Right kidney (tissue), 1 donor: ENCODE results near the gene RPL13.
A peak's percentile ranks its signal among the peaks of the same experiment; 100 is the strongest.

Source experiments
- DNase-seq: peaks from one replicate; pipeline ENCODE4 v3.0.0-alpha.2; 2016

The RPL13 gene

GRCh38 chr16:89544113-89544512 is 16.4 kb upstream of the RPL13 start:
- no peak for DNase-seq

- DNase-seq: no peak
These were observed 15.8 kb upstream of the RPL13 start for GRCh38 chr16:89544713-89545043.

- DNase-seq: no peak
These were observed 15.2 kb upstream of the RPL13 start for GRCh38 chr16:89545044-89545830.

GRCh38 chr16:89545831-89546574 is 14.5 kb upstream of the RPL13 start:
- DNase-seq: no peak

GRCh38 chr16:89546781-89547180 is 13.7 kb upstream of the RPL13 start:
- DNase-seq: no peak

- DNase-seq: no peak
These were observed 13.2 kb upstream of the RPL13 start for GRCh38 chr16:89547291-89547690.

- DNase-seq: no peak
These were observed 12.6 kb upstream of the RPL13 start for GRCh38 chr16:89547860-89548259.

GRCh38 chr16:89548344-89549006 is 12.0 kb upstream of the RPL13 start:
- no peak for DNase-seq

GRCh38 chr16:89549007-89549700 is 11.3 kb upstream of the RPL13 start:
- DNase-seq: no peak

- DNase-seq: no peak
These were observed 10.0 kb upstream of the RPL13 start for GRCh38 chr16:89550421-89551007.

GRCh38 chr16:89552329-89552728 is 8.2 kb upstream of the RPL13 start:
- DNase-seq: no peak

- DNase-seq: no peak
These were observed 7.6 kb upstream of the RPL13 start for GRCh38 chr16:89552913-89553312.

- DNase-seq: no peak
These were observed 6.7 kb upstream of the RPL13 start for GRCh38 chr16:89553733-89554132.

- no peak for DNase-seq
These were observed 6.1 kb upstream of the RPL13 start for GRCh38 chr16:89554343-89554742.

- DNase-seq: no peak
These were observed 5.2 kb upstream of the RPL13 start for GRCh38 chr16:89555265-89555664.

GRCh38 chr16:89555780-89556179 is 4.7 kb upstream of the RPL13 start:
- no peak for DNase-seq

GRCh38 chr16:89556750-89557689 is 3.5 kb upstream of the RPL13 start:
- DNase-seq: peak; percentile 47

- no peak for DNase-seq
These were observed 2.6 kb upstream of the RPL13 start for GRCh38 chr16:89557690-89558490.

- no peak for DNase-seq
These were observed 831 bp downstream of the RPL13 start for GRCh38 chr16:89561142-89561883.
